IMR-90 (cell line): ENCODE data around the gene RERE. TPM values are rescaled to one million over a fixed set of nuclear protein-coding genes. Genes with fewer than 3 reads are reported as not detected.
A peak's percentile ranks its signal among the peaks of the same experiment; 100 is the strongest.

Experiments
- ATAC-seq: fragments of 200-7000 bp; cut with Tn5 transposase; 2 replicates; pipeline ENCODE4 v1.9.1; 2020; ENCODE audit warnings: low read depth, mild to moderate bottlenecking, moderate library complexity
- BruUV-seq: library from RNA; stranded (reverse); fragments of 400-500 nt; replicated peaks from 2 replicates; lab custom pipeline; 2021; lab: Mats Ljungman, UMichigan
- CTCF ChIA-PET: fragments of 300-600 bp; formaldehyde crosslinking; extraction: SDS; loops from one replicate; lab custom pipeline; 2021; ENCODE audit warnings: antibody characterized with exemption; lab: Yijun Ruan, JAX
- POLR2A ChIA-PET: fragments of 300-600 bp; sonication (Branson Sonifier 250); formaldehyde crosslinking; loops from one replicate; lab custom pipeline; 2022; ENCODE audit warnings: antibody characterized with exemption; ENCODE audit not compliant: unreplicated experiment; lab: Charles Lee
- DNase-seq: peaks from one replicate; pipeline ENCODE4 v3.0.0; 2013
- H2AFZ ChIP-seq: replicated peaks from 2 replicates; pipeline ENCODE3; 2013; ENCODE audit warnings: low read length, mild to moderate bottlenecking; ENCODE audit not compliant: poor library complexity
- H2AK5ac ChIP-seq: 2 replicates; pipeline ENCODE4 v1.6.1; 2013; ENCODE audit warnings: low read depth, low read length, inconsistent platforms
- H2AK9ac ChIP-seq: replicated peaks from 2 replicates; pipeline ENCODE3; 2013; ENCODE audit warnings: mild to moderate bottlenecking, low read depth, low read length, moderate library complexity; ENCODE audit not compliant: poor library complexity
- H2BK120ac ChIP-seq: 2 replicates; pipeline ENCODE4 v1.6.1; 2013; ENCODE audit warnings: low read depth, low read length, inconsistent platforms
- H2BK15ac ChIP-seq: 3 replicates; pipeline ENCODE4 v1.6.1; 2013; ENCODE audit warnings: low read depth, low read length, inconsistent platforms
- H2BK20ac ChIP-seq: 2 replicates; pipeline ENCODE4 v1.6.1; 2013; ENCODE audit warnings: low read depth, mild to moderate bottlenecking, inconsistent platforms, low read length, moderate library complexity
- H2BK5ac ChIP-seq: 2 replicates; pipeline ENCODE4 v1.6.1; 2013; ENCODE audit warnings: mild to moderate bottlenecking, low read depth, low read length, inconsistent platforms; ENCODE audit not compliant: poor library complexity, severe bottlenecking
- H3K14ac ChIP-seq: replicated peaks from 2 replicates; pipeline ENCODE4 v1.6.1; 2013; ENCODE audit warnings: low read depth, low read length, inconsistent platforms
- H3K18ac ChIP-seq: 2 replicates; pipeline ENCODE4 v1.6.1; 2013; ENCODE audit warnings: low read depth, low read length, control low read depth
- H3K23ac ChIP-seq: 2 replicates; pipeline ENCODE4 v1.6.1; 2013; ENCODE audit warnings: low read depth, low read length, inconsistent platforms
- H3K27ac ChIP-seq: 2 replicates; pipeline ENCODE4 v1.5.1; 2013; ENCODE audit warnings: mild to moderate bottlenecking, control low read depth, low read length; ENCODE audit not compliant: insufficient read depth
- H3K27me3 ChIP-seq: 2 replicates; pipeline ENCODE4 v1.6.1; 2013; ENCODE audit warnings: low read length; ENCODE audit not compliant: control insufficient read depth, insufficient read depth
- H3K36me3 ChIP-seq: 2 replicates; pipeline ENCODE4 v1.6.1; 2013; ENCODE audit warnings: low read length, mixed read lengths; ENCODE audit not compliant: control insufficient read depth, insufficient read depth
- H3K4ac ChIP-seq: 2 replicates; pipeline ENCODE4 v1.6.1; 2013; ENCODE audit warnings: low read depth, low read length, inconsistent platforms
- H3K4me1 ChIP-seq: 2 replicates; pipeline ENCODE4 v1.6.1; 2013; ENCODE audit warnings: low read length, mixed read lengths; ENCODE audit not compliant: control insufficient read depth, insufficient read depth
- H3K4me2 ChIP-seq: 2 replicates; pipeline ENCODE4 v1.6.1; 2013; ENCODE audit warnings: low read depth, mild to moderate bottlenecking, control low read depth, low read length, moderate library complexity
- H3K4me3 ChIP-seq: 2 replicates; pipeline ENCODE4 v1.5.1; 2013; ENCODE audit warnings: low read depth, mild to moderate bottlenecking, control low read depth, low read length, moderate library complexity; ENCODE audit not compliant: insufficient read depth
- H3K56ac ChIP-seq: 2 replicates; pipeline ENCODE4 v1.6.1; 2013; ENCODE audit warnings: low read length, inconsistent platforms; ENCODE audit not compliant: insufficient read depth; ENCODE audit errors: extremely low read depth
- H3K79me1 ChIP-seq, 2 experiments: 2 replicates each; pipeline ENCODE4 v1.6.1; 2013; ENCODE audit warnings: low read length in 2 of 2, inconsistent platforms in 1 of 2, low read depth in 1 of 2
- H3K9ac ChIP-seq: 2 replicates; pipeline ENCODE4 v1.6.1; 2013; ENCODE audit warnings: low read depth, low read length, control low read depth
- H3K9me1 ChIP-seq: 2 replicates; pipeline ENCODE4 v1.6.1; 2013; ENCODE audit warnings: low read length, inconsistent platforms; ENCODE audit not compliant: insufficient read depth
- H3K9me3 ChIP-seq: 2 replicates; pipeline ENCODE4 v1.6.1; 2013; ENCODE audit warnings: low read length; ENCODE audit not compliant: control insufficient read depth, insufficient read depth
- H4K20me1 ChIP-seq: 2 replicates; pipeline ENCODE4 v1.6.1; 2013; ENCODE audit warnings: low read length, inconsistent platforms; ENCODE audit not compliant: insufficient read depth
- H4K5ac ChIP-seq: 2 replicates; pipeline ENCODE4 v1.6.1; 2013; ENCODE audit warnings: mild to moderate bottlenecking, low read depth, low read length, control low read depth
- H4K8ac ChIP-seq, 2 experiments: 2 replicates each; pipeline ENCODE4 v1.6.1; 2013; ENCODE audit warnings: low read depth in 2 of 2, low read length in 2 of 2, control low read depth in 1 of 2, inconsistent platforms in 1 of 2
- H4K91ac ChIP-seq: 2 replicates; pipeline ENCODE4 v1.6.1; 2013; ENCODE audit warnings: low read depth, low read length, inconsistent platforms; ENCODE audit not compliant: insufficient read depth
- BHLHE40 ChIP-seq: fragments of 150-350 bp; IDR thresholded peaks from 2 replicates; pipeline ENCODE4 v1.6.1; 2016; ENCODE audit warnings: mild to moderate bottlenecking, low read depth, low read length
- CEBPB ChIP-seq: IDR thresholded peaks from 2 replicates; pipeline ENCODE4 v1.6.1; 2012; ENCODE audit warnings: low read depth, low read length, improper control_type of control experiment
- CHD1 ChIP-seq: IDR thresholded peaks from 2 replicates; pipeline ENCODE4 v1.6.1; 2012; ENCODE audit warnings: low read depth, low read length, improper control_type of control experiment
- FOS ChIP-seq: fragments of 150-350 bp; IDR thresholded peaks from 2 replicates; pipeline ENCODE4 v1.6.1; 2016; ENCODE audit warnings: low read depth, low read length
- MXI1 ChIP-seq: IDR thresholded peaks from 2 replicates; pipeline ENCODE4 v1.6.1; 2012; ENCODE audit warnings: low read depth, mild to moderate bottlenecking, low read length, moderate library complexity, borderline replicate concordance
- RAD21 ChIP-seq: IDR thresholded peaks from 2 replicates; pipeline ENCODE4 v1.6.1; 2012; ENCODE audit warnings: low read length, improper control_type of control experiment
- RCOR1 ChIP-seq: IDR thresholded peaks from 2 replicates; pipeline ENCODE4 v1.6.1; 2012; ENCODE audit warnings: mild to moderate bottlenecking, low read length, improper control_type of control experiment; ENCODE audit not compliant: insufficient replicate concordance
- RFX5 ChIP-seq: IDR thresholded peaks from 2 replicates; pipeline ENCODE4 v1.8.0; 2012; ENCODE audit warnings: low read depth, mild to moderate bottlenecking, low read length, moderate library complexity
- SMC3 ChIP-seq: fragments of 150-350 bp; IDR thresholded peaks from 2 replicates; pipeline ENCODE4 v1.6.1; 2016; ENCODE audit warnings: low read depth, mild to moderate bottlenecking, antibody characterized with exemption, low read length, moderate library complexity
- dilution Hi-C: fragments of 300-500 bp; cut with HindIII; formaldehyde crosslinking; loops from one replicate; pipeline ENCODE4 v1.14.3; 2018; ENCODE audit warnings: low sequenced_read_pairs; ENCODE audit not compliant: unreplicated experiment
- in situ Hi-C: fragments of 300-500 bp; cut with MboI; formaldehyde crosslinking; loops from 3 replicates; pipeline ENCODE4 v1.14.3; 2019; ENCODE audit warnings: low sequenced_read_pairs, inconsistent platforms, mixed read lengths
- intact Hi-C: fragments of 100-400 bp; cut with micrococcal nuclease; formaldehyde crosslinking; loops from 2 replicates; pipeline ENCODE4 v1.10.0; 2022
- polyA plus RNA-seq, 3 experiments: library from polyadenylated mRNA; depleted of rRNA; stranded (reverse); fragments of >200 nt; gene quantifications; 2 replicates each; pipeline ENCODE4 v1.2.3, GENCODE V29; 2012; ENCODE audit warnings: low replicate concordance in 1 of 3
- total RNA-seq: library from RNA; depleted of rRNA; stranded (reverse); fragments of >200 nt; gene quantifications from 2 replicates; pipeline ENCODE4 v1.2.3, GENCODE V29; 2012
- TF ChIP-seq, protein P1 (sequence below): fragments of 150-350 bp; IDR thresholded peaks from 2 replicates; pipeline ENCODE4 v1.6.1; 2017; ENCODE audit warnings: mild to moderate bottlenecking, antibody characterized with exemption, low read length, low read depth

The RERE gene
- total and polyA plus RNA-seq, 2 of the 4 experiments (the other 2 are of a cell fraction) = 11.5 to 25.1 TPM

- dilution Hi-C loops = no loop called here
- peaks cover 6% of the 10 kb centered on the region; the same call in 1 of the 2 replicates for H4K20me1 ChIP-seq
Measured at GRCh38 chr1:8740034-8740449, 77.4 kb downstream of the RERE start.

More at GRCh38 chr1:8740034-8740449, 77.4 kb downstream of the RERE start:
- H3K56ac ChIP-seq = peak overlapping the region; percentile 67; the same call in 1 of the 2 replicates
- no peak overlapping the region for H3K4me3 ChIP-seq
- no peak overlapping the region for H2AK9ac ChIP-seq
- H4K5ac ChIP-seq = peak overlapping the region; percentile 59; the same call in 1 of the 2 replicates
- peaks cover 13% of the 10 kb centered on the region for H3K4me1 ChIP-seq
- ChIA-PET POLR2A (no interaction called here), CTCF (interaction anchor here (0.6 to 1.4 kb wide), 7 partner anchors 9 to 109 kb away, joined by 3 to 6 read pairs (median 3); no protein-coding TSS in a partner anchor)
- H4K8ac ChIP-seq = peak overlapping the region in 1 of 2 experiments; percentile 4; a peak in 2 of 4 replicates
- intact Hi-C loops = loop anchor here (5.0 kb wide), 1 partner anchor 77 kb away; the partner anchor contains the start of gene RERE
- peak overlapping the region; percentile 83 for H3K27ac ChIP-seq
- peak; percentile 98 for DNase-seq
- in situ Hi-C loops = no loop called here
- peaks cover 5% of the 10 kb centered on the region for H3K9me3 ChIP-seq
- H2BK15ac ChIP-seq = 0 out of 3 replicates have a peak overlapping the region, but pooled peaks have one; percentile 5
- peak overlapping the region; percentile 85 for H2BK20ac ChIP-seq
- peak overlapping the region; percentile 34 for H4K91ac ChIP-seq
- H3K4ac ChIP-seq = peak overlapping the region; percentile 71; the same call in 1 of the 2 replicates
- H2BK5ac ChIP-seq = peak overlapping the region; percentile 67
- peak overlapping the region; percentile 3; the same call in 1 of the 2 replicates for H3K14ac ChIP-seq
- H3K9me1 ChIP-seq = peaks cover 2% of the 10 kb centered on the region
- H3K18ac ChIP-seq = peak overlapping the region; percentile 84; the same call in 1 of the 2 replicates
- peak overlapping the region; percentile 15; the same call in 1 of the 2 replicates for H3K23ac ChIP-seq
- H2AFZ ChIP-seq = no peak overlapping the region
- 0 out of 2 replicates have a peak, but pooled peaks cover 2% of the 10 kb centered on the region for H3K36me3 ChIP-seq
- no TSS peak for BruUV-seq
- H3K9ac ChIP-seq = no peak overlapping the region
- H3K27me3 ChIP-seq = no peaks in the 10 kb centered on the region
- H3K79me1 ChIP-seq = peaks cover 24 to 35% of the 10 kb centered on the region in 2 experiments
- TF ChIP-seq BHLHE40 (0 out of 2 replicates have a peak, but pooled peaks have one; percentile 26), RAD21 (no peak), RFX5 (no peak), MXI1 (no peak), FOS (peak; percentile 96), SMC3 (no peak), RCOR1 (peak; percentile 36), CEBPB (peak; percentile 84), CHD1 (no peak)
- TF ChIP-seq, protein P1, sequence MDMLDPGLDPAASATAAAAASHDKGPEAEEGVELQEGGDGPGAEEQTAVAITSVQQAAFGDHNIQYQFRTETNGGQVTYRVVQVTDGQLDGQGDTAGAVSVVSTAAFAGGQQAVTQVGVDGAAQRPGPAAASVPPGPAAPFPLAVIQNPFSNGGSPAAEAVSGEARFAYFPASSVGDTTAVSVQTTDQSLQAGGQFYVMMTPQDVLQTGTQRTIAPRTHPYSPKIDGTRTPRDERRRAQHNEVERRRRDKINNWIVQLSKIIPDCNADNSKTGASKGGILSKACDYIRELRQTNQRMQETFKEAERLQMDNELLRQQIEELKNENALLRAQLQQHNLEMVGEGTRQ = no peak
- peak overlapping the region; percentile 2; the same call in 1 of the 2 replicates for H2AK5ac ChIP-seq
- H2BK120ac ChIP-seq = peak overlapping the region; percentile 76
- peak; percentile 99 for ATAC-seq
- H3K4me2 ChIP-seq = peak overlapping the region; percentile 80; the same call in 1 of the 2 replicates
